Right lung (tissue), 5 donors: ENCODE results near the gene XRCC1. TPM values are rescaled to one million over a fixed set of nuclear protein-coding genes. Genes with fewer than 3 reads are reported as not detected.
"Not testable (repeated sequence)": the region's sequence is repeated elsewhere in the genome, so short reads cannot be mapped to it uniquely, and the experiment has no call there.

Source experiments
- DNase-seq, 2 donors: peaks; one replicate each; pipeline ENCODE4 v3.0.0-alpha.2; 2013
- polyA plus RNA-seq, 5 donors: library from polyadenylated mRNA; unstranded; fragments of 120-200 nt; gene quantifications; one replicate each; pipeline versions ENCODE4 v1.2.1 to v1.2.3, GENCODE V29; 2013; ENCODE audit warnings: inconsistent platforms in 1 of 5, low replicate concordance in 1 of 5; ENCODE audit not compliant: insufficient read length in 5 of 5, insufficient read depth in 1 of 5

Gene XRCC1
- polyA plus RNA-seq, 5 donors, result 50.7 to 61.1 (median 54.6) TPM

DNA sequence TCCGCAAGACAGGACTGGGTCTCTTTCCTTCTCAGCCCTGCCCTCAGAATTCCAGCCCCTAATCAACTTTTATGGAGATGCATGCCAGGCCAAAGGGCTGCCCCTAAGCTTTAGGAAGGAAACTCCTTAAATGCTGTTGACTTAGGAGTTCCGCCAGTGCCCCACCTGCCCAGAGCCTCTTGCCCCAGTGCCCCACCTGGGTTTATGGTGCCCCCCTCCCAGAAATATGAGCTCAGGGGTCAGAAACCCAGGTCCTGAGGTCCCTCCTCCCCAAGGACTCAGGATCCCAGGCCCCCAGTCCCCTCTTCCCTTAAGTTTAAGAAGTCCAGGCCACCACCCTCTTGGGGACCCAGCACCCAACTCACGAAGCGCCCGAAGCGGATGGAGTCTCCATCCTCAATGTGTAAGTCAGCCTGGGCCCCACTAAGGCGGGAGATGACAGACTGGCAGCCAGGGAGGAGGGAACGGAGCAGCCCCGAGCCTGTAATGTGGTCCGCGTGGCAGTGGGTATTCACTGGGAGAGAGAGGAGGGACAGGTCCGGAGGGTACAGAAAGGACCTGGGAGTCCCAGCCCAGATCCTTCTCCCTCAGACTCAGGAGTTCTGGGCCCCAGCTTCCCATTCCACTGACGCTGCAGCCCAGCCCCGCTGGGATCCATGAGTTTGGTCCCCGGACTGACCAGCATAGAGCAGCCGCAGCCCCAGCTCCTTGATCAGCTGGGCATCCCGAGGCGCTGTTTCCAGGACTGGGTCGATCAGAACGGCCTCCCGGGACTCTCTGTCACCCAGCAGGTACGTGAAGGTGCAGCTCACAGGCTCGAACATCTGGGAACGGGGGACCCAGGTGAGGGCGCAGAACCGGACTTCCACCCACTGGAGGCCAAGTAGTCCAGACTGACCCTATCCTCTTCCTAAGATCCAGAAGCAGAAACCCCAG is 49.2 kb downstream of the XRCC1 start:
- DNase-seq, result no peak

DNA sequence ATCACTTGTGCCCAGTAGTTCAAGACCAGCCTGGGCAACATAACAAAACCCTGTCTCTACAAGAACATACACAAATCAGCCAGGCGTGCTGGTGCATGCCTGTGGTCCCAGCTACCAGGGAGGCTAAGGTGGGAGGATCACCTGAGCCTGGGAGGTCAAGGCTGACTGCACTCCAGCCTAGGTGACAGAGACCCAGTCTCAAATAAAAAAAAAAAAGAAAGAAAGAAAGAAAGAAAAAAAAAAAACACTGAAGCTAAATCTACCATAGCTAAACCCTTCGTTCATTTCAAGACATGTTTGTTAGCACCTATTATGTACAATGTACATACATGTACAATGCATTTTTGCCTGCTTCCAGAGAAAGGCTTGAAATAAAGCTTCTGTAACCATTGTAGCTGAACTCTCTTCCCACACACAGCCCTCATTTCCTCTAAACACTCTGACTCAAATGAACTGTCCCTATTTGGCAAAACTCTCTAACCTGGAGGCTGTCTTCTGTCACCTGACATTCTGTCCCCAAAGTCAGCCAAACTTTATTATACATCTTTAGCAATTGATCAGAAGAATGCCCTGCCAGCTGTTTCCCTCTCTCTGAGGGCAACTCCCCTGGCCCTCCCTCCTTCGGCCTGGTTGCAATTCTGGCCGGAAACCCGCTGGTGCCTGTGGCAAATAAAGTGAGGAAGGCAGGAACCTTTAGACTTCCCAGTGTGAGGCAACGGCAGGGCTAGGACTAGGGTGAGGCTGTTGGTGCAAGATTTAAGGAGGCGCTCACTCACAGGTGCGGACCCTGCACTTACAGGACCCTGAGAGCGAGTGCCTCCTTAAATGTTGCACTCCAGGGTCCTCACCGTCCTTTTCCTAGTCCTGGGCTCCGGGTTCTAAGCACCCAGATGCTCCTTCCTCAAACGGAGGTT is 50.1 kb downstream of the XRCC1 start:
- no peak for DNase-seq

DNA sequence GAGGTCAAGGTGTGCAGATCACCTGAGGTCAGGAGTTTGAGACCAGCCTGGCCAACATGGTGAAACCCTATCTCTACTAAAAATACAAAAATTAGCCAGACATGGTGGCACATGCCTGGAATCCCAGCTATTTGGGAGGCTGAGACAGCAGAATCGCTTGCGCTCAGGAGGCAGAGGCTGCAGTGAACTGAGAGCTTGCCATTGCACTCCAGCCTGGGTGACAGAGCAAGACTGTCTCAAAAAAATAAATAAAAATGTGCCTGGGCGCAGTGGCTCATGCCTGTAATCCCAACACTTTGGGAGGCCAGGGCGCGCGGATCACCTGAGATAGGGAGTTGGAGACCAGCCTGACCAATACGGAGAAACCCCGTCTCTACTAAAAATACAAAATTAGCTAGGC is 51.6 kb downstream of the XRCC1 start:
- not testable (repeated sequence) for DNase-seq

DNA sequence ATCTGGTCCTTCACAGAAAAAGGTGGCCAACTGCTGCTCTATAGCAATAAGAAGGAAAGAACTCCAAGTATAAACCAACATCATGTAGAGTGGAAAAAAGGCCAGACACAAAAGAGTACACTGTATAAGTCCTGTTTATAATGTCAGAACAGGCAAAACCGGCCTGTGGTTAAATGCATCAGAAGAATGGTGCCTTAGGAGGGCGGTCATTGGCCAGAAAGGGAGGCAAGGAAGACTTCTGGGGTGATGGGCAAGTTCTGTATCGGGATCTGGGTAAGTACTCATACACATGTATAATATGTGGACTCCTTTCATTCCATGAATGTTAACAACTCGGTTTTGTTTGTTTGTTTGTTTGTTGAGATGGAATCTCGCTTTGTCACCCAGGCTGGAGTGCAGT is 52.4 kb downstream of the XRCC1 start:
- DNase-seq, result no peak

DNA sequence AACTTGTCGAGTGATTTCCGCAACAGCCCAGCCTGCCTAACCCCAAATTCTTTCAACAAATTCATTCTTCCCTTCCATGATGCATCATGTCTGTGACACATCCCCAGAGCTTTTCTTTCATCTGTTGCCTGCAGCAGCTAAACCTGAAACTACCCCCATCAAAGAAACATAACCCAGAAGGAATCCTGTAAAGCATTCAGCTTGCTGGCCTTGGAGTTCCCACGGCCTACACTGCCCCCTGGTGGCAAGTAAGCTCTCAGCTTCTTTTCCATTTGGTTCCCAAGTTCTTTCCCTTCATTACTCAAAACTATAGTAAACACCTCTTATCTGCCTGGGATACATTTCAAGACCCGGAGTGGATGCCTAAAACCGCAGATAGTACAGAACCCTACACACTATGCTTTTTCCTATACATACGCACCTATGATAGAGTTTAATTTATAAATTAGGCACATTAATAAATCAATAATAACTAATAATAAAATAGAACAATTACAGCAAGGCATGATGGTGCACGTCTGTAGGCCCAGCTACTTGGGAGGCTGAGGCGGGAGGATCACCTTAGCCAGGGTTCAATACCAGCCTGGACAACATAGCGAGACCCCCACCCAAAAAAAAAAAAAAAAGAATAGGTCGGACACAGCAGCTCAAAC is 55.8 kb downstream of the XRCC1 start:
- DNase-seq, result peak; percentile 72 to 81

DNA sequence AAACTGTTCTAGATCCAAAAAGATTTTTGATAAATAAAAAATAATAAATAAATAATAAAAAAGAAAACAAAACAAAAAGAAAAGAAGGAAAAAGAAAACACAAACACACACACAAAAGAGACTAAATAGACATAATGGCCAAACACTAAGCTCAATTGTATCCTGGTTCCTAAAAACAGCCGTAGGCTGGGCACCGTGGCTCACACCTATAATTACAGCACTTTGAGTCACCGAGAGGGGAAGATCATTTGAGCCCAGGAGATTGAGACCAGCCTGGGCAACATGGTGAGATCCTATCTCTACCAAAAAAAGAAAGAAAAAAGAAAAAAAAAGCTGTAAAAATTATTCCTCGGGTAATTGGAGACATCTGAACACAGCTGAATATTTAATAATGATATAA is 57.3 kb downstream of the XRCC1 start:
- DNase-seq, result no peak

DNA sequence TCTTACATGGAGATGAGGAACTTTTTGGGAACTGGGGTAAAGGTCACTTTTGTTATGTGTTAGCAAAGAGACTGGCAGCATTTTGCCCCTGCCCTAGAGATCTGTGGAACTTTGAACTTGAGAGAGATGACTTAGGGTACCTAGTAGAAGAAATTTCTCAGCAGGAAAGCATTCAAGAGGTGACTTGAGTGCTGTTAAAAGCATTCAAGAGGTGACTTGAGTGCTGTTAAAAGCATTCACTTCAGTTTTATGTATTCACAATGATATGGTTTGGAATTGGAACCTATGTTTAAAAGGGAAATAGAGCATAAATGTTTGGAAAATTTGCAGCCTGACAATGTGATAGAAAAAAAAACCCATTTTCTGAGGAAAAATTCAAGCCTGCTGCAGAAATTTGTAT is 62.9 kb downstream of the XRCC1 start:
- not testable (repeated sequence) for DNase-seq

DNA sequence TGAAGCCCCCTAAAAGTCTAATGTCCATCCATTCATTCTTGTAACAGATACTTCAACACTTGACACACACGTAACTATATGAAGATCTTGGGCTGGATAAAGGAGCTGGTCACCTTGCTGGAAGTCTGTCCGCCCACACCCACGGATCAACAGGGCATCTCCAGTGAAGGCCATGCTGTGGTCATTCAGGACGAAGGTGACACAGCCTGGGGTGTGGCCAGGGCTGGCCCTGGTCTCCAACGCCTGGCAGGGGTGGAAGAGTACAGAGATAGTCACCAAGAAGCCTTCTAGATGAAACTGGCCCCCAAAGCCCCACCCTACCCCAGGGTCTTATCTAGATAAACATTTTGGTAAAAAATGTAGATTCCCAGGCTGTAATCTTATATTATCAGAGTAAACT is 64.0 kb downstream of the XRCC1 start:
- DNase-seq, result no peak

DNA sequence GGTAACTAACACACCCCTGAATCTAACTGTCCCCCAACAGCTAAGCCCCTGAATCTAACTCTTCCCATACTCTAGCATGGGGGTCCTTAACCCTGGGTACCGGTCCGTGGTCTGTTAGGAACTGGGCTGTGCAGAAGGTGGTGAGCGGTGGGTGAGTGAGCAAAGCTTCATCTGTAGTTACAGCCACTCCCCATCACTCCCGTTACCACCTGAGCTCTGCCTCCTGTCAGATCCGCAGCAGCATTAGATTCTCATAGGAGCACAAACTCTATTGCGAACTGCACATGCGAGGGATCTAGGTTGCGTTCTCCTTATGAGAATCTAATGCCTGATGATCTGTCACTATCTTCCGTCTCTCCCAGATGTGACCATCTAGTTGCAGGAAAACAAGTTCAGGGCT is 64.6 kb downstream of the XRCC1 start:
- no peak for DNase-seq

DNA sequence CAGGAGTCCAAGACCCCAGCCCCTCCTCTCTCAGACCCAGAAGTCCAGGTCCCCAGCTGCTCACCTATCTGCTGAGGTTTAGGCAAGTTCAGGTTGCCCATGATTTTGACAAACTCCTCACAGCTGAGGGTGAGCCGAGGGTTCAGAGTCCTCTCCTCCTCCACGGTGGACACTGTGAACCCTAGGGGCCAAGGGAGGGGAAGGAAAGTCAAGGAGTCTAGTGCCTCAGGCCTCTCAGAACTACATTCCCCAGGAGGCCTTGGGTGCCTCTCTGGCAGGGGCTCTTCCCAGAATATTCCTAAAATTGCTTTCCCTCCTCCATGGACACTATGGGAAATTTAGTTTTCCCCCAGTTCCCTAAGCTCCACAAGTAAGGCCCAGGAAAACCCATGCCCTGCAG is 67.4 kb downstream of the XRCC1 start:
- DNase-seq, result no peak

DNA sequence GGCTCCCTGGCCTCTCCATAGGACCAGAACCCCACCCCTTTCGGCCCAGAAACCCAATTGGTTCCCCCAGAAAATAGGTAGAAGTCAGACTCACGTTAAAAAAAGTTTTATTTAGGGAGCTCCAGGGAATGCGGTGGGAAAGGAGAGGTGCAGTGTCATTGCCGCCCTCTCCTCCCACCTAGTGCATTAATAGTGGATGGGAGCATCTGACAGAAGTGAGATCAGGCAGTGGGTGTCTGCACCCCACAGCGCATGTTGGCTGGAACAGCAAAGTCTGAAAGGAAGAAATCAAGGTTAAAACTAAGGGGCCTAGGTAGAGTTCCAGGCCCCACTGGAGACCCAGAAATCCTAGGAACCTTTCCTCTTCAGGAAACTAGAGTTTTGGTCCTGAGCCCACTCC is 68.7 kb downstream of the XRCC1 start:
- DNase-seq, result no peak

DNA sequence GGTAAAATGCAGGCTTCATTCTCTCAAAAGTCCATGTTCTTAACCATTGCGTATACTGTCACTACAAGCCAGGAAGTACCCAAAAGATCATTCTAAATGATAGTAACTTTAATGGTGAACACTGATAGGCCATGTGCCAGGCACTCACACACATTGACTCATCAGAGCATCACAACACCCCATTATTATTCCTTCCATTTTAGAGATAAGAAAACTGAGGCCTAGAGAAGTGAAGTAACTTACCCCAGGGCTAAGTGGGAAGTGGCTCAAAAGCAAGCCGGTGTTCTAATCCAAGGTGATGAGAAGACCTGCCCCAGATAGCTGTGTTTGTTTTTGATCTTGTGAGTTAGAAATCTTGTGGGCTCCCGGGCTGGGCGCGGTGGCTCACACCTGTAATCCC is 69.4 kb downstream of the XRCC1 start:
- DNase-seq, result no peak

DNA sequence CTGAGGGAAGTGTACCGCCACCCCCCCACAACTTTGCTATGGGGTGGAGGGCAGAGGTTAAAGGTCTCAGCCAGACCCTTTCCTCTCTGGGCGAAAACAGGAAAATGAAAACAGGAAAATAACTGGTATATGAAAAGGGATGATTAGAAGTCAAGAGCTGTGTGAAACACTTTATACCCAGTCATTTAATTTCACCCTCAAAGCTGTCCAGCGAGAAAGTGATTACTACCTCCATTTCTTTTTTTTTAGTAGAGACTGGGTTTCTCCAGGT is 70.2 kb downstream of the XRCC1 start:
- DNase-seq, result no peak

DNA sequence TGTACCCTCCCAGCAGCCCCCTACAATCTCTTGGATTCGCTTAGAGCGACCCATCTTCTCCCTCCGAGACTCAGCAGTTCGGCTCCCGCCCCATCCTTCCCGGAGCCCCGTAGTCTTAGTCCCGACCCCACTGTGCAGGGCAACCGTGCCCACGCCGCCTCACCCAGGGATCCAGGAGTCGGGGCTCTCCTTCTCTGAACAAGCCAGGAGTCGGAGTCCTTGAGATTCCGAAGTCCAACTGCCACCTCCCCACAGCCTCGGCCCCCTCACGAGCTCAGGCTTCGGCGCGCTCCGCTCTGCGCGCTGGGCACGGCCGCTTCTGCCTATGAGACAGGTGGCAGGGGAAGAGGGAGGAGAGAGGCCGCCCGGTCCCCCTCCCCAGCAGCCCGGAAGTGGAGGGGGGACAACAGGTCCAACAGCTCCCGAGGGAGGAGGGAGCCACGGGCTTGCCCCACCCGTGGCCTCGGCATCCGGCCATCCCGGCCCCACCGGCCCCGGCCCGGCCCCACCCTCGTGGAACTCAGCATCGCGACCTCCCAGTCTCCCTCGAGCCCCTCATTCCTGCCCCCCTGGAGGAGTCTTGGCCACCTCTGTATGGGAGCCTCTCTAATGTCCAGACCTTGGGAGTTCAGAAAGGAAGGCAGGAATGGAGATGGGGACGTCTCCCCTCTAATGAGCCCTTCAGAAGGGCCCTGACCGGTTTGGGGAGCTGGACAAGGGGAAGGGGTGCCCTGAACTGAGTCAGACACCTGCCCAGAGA is 70.7 kb downstream of the XRCC1 start, which contains the start of gene PHLDB3:
PHLDB3 (minus strand) TSS at position 321 of the 760 bp plus-strand sequence. CDS start 628 bp downstream, outside the sequence.
- DNase-seq, result no peak

DNA sequence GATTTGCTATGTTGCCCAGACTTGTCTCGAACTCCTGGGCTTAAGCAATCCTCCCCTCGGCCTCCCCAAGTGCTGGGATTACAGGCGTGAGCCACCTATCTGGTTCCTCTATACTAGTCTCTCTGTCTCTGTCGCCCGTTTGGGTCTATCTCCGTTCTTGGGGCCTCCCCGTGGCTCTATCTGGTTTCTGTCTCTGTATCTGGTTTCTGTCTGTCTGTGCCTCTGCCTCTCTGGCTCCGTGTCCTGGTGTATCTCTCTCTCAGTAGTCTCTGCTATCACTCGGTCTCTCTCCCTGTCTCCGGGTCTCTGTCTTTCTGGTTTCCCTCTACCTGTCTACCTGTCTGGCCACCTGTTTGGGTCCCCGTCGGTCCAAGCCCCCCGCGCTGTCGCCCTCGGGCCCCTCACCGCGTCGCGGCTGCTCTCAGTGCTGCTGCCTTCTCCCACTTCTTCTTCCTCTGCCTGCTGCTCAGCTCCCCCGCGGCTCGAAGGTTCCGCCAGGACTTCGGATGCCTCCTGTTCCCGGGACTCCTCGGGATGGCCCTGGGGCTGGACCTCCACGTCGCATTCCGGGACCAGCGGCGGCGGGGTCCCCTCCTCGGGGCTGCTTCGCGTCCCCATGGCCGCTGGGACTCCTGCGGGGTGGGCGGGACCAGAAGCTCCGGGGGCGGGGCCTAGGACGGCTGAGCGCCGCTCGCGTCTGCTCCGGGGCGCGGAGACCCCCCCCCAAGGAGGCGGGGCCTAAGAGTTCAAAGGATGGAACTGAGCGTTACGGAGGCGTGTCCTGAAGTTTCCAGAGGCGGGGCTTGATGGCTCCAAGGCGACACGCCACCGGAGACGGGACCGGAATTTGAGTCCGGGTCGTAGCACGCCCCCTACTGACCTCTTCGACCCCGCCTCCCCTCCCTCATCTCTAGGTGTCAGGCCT is 71.6 kb downstream of the XRCC1 start:
- peak; percentile 93 to 94 for DNase-seq

DNA sequence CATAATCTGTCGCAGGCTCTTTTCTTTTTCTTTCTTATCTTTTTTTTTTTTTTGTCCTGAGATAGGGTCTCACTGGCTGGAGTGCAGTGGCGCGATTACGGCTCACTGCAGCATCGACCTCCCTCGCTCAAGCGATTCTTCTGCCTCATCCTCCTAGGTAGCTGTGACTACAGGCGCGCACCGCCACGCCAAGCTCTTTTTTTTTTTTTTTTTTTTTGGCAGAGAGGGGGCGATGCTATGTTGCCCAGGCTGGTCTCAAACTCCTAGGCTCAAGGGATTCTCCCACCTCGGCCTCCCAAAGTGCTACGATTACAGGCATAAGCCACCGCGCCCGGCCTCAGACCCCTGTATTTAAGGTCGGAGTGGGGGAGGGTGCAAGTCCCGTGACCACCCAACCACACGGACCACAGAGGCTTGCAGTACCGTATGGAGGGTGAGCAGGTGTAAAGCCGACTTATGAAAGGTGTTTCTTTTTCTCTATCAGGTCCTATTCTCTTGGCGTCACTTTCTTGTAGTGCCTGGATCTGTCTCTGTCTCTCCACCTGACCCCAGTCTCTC is 72.8 kb downstream of the XRCC1 start:
- no peak for DNase-seq

DNA sequence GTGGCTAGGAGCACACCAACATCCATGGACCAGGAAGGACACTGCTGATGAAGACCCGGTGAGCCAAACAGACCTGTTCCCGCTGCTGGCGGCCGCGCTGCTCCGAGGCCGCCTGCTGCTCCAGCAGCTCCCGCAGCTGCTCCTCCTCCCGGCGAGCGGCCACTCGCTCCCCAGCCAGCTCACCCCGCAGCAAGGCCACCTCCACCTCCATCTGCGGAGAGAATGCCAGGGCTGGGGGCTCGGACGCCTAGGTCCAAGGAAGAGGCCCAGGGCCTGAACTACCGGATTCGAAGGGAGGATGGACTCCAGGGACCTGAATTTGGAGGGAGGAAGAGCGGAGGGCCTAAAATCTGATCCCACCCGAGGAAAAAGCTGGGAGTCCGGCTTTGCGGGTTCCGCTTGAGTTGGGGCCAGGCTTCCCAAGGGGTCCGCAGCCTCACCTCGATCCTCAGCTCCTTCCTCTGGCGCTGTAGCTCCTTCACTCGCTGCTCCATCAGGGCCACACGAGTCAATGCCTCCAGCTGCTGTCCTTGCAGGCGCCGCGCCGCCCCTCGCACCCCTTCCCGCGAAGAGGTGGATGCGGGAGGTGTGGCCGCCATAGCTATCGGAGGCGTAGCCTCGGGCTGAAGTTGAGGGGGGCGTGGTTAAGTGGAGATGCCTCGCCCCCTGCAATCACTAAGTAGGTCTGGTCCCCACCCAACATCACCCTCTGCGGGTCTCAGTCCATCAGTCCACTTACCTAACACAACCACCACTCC is 73.5 kb downstream of the XRCC1 start:
- no peak for DNase-seq

DNA sequence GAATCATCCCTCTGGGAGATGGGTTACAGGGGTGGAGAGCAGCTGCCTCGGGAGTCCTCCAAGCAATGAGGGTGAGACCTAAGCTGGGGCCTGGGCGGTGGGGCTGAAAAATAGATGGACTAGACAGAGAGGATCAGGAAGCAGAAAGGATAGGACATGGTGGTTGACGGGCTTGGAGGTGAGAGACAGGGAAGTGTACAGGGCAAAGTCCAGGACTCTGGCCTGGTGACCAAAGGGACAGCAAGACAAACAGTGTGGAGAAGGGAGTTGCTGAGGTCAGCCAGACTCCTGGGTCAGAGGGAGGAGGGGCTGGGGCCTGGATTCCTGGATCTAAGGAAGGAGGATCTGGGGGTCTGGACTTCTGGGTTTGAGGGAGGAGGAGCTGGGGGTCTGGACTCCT is 76.3 kb downstream of the XRCC1 start:
- DNase-seq, result no peak

DNA sequence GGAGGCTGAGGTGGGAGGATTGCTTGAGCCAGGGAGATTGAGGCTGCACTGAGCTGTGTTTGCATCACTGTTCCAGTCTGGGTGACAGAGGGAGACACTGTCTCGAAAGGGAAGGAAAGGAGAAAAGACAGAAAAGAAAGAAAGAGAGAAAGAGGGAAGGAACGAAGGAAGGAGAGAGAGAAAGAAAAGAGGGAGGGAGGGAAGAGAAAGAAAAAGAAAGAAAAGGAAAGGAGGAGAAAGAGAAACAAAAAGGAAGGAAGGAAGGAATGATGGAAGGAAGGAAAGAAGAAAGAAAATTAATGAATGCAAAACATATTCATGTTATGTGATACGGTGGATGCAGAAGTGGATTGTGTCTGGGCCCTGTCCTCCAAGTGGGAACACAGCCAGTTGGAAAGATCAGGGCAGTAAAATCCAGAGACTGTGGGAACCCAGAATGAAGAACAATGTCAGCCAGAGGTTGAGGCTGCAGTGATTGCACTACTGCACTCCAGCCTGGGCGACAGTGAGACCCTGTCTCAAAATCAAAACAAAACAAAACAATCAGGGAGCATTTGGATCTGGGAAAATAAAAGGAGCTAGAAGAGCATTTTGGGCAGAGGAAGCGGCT is 77.0 kb downstream of the XRCC1 start:
- DNase-seq, result peak; percentile 71 to 76
